GM19467 (cell line): ENCODE results near the gene RIN1.
"Not testable (repeated sequence)": the region's sequence is repeated elsewhere in the genome, so short reads cannot be mapped to it uniquely, and the experiment has no call there.

Experiments
- ATAC-seq: cut with Tn5 transposase; IDR thresholded peaks from one replicate; pipeline ENCODE4 v1.9.1; 2021; ENCODE audit warnings: mild to moderate bottlenecking, moderate library complexity; ENCODE audit not compliant: unreplicated experiment

Gene RIN1

DNA sequence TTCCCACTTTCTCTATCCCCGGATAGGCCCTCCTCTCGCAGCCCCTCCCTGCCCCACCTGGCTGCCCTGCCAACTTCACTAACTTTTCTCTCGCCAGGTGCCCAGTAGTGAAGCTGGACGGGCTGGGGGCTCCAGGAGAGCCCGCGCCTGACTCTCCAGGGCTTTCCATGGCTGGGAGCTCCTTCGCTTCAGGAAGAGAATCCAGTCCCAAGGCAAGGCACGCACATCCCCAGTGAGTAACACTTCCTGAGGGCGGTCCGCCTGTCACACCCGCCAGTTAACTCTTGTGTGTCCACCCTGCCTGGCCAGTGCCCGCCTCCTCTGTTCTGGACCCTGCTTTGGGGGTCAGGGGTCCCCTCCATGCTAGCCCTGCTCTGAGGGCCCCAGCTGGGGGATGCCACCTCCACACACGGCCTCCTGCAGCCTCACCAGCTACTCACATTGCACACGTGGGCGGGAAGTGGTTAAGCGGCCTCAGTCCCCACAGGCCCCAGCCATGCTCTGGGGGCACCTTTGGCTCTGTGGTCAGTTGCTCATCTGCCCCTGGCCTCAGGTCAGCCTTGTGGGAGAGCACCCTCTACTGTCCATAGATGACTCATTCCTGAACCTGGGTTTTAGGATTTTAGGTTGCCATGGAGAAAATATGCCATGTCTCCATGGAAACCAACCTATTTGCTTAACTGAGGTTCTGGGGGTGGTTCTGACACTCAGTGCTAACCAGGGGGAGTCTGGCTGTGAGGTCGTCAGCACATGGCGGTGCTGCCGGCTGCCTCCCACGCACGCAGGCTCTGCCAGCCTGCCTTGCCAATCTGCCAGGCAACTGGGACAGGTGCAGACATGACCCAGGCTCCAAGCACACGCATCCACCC, at the start of gene RIN1:
Gene RIN1, minus strand, starts transcription at position 201 of the 869 bp plus-strand sequence. Its CDS starts 32 bp downstream, at position 169.
- peak; percentile 44 for ATAC-seq

GRCh38 chr11:66384316-66384715, 48.1 kb upstream of the RIN1 start:
- not testable (repeated sequence) for ATAC-seq

GRCh38 chr11:66380264-66380663, 44.0 kb upstream of the RIN1 start:
- ATAC-seq = not testable (repeated sequence)

- not testable (repeated sequence) for ATAC-seq
Observed at GRCh38 chr11:66373690-66374287, 37.6 kb upstream of the RIN1 start.

GRCh38 chr11:66373265-66373664, 37.0 kb upstream of the RIN1 start:
- no peak for ATAC-seq

GRCh38 chr11:66371627-66372415, 35.6 kb upstream of the RIN1 start, which contains the start of gene SLC29A2:
Gene SLC29A2, minus strand, starts transcription at chr11:66371760. Its CDS starts 169 bp downstream, at chr11:66371591.
- peak; percentile 55 for ATAC-seq

GRCh38 chr11:66369073-66369894, 33.0 kb upstream of the RIN1 start:
- no peak for ATAC-seq

- no peak for ATAC-seq
Observed at GRCh38 chr11:66368484-66368883, 32.2 kb upstream of the RIN1 start.

DNA sequence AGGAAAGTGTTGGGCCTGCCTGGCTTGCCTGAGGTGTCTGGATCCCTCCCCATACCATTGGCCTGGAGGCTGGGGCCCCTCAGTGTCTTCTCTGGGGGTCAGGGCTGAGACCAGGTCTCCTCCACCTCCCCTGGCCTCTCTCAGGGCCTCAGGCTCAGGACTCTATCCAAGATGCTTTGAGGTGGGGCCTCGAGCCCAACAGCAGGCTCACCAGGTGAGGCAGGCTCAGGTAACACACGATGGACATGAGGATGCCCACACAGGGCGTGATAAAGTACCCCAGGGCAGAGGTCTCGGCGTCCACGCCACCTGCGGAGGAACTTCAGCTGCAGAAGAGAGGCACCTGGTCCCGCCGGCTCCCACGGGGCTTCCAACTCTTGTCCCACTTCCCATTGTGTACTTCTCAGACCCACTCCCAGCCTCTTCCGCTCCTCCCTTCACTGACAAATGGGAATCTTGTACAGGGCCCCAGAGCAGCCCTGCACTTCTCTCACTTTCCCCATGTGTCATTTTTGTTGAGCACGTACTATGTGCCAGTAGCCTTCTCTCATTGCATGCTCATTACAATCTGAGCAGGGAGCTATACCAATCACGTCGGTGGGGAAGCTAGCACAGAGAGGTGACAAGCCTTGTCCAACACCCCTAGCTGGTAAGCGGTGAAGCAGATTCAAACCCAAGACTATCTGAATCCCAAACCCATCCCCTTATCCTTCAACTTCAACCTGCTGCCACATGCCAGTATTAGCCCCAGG, 31.5 kb upstream of the RIN1 start:
- ATAC-seq = no peak

DNA sequence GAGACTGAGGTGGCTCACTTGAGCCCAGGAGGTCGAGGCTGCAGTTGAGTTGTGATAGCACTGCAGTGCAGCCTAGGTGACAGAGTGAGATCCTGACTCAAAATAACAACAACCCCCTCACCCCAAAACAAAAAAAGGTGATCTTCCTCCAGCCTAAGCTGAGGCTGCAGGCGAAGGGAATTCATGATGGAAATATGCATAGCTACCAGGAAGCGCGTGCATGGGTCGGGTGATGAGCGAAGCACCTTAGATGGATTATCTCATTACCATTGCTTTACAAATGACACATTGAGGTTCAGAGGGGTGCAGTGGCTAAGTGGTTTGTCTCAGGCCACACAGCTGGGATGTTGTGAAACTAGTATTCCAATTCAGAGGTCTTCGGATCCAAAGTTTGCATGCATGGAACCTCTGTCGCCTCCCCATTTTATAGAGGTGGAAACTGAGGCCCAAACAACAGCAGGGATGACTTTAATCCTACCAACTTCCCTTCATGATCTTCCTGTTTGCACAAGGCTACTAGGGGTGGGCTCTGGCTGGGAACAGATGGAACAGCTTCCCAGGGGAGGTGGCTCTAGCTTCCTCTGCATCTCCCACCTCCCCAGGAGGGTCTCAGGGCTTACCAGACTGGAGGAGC, 30.7 kb upstream of the RIN1 start:
- ATAC-seq = no peak

- no peak for ATAC-seq
Observed at GRCh38 chr11:66365711-66366619, 29.7 kb upstream of the RIN1 start.

DNA sequence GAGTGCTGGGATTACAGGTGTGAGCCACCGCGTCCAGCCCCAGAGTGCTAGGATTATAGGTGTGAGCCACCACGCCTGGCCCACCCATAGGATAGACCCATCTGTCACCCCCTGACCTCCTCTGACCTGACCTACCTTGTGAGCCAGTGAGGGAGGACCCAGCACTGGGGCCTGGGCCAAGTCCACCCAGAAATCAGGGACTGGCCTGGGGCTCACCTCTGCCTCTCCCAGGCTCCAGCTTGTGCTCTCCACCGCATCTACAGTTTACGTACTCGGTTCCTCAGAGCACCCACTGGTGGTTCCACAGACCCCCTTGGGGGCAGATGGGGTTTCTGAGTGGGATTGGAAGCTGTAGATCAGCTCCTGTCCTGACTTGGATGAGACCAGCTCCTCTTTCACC, 28.9 kb upstream of the RIN1 start:
- ATAC-seq = no peak

DNA sequence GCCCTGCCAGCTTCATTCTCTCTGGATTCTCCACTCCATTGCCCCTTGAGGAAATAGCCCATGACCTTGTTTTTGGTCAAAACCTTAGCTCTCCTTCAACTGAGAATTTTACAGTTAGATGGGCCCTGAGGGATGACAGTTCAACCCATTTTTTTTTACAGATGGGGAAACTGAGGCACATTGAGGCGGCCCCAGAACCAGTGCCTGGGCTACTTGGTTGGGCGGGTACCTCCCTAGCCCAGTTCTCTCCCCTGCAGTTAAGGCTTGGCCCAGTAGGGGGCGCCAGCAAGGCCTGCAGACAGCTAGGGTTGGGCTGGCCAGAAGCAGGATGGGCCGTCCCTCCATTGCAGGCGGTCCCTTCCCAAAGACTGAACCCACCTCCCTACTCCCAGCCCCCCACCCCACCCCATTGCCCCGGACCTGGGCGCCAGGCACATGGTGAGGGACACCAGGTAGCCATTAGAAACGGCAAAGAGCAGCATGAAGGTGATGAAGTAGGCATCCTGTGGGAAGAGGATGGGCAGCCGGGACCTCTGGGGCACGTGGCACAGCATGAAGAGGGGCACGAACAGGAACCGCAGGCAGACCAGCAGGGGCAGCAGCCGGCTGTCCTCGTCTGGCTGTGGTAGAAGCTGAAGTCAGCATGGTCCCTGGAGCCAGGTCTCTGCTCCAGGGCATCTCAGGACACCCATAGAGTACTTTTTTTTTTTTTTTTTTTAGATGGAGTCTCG, 27.7 kb upstream of the RIN1 start:
- ATAC-seq = no peak

- no peak for ATAC-seq
Observed at GRCh38 chr11:66363187-66363601, 27.0 kb upstream of the RIN1 start.

GRCh38 chr11:66362481-66363147, 26.4 kb upstream of the RIN1 start:
- ATAC-seq = no peak

DNA sequence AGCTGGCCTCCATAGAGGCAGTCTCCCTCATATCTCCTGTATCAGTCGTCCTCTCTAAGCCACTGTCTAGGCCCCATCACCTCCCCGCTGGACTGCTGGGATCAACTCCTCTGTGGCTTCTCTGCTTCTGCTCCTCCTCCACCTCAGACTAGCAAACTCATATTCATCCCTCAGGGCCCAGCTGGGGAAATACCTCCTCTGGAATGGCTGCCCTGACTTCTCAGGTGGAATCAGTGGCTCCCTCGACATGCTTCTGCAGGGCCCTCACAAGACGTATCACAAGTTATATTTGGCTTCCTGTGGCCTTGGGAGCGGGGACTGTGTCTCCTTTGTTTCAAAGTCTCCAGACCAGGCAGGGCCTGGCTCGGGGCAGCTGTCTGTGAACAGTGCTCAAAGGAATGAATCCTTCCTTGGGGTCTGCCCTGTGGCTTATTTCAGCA, 25.3 kb upstream of the RIN1 start:
- ATAC-seq = no peak
